Erythroblast (primary cell): ENCODE results near the gene CPLX1.

Experiments
- GATA1 ChIP-seq: IDR thresholded peaks from 2 replicates; pipeline ENCODE4 v1.6.1; 2011; ENCODE audit warnings: low read depth, mild to moderate bottlenecking, control low read depth, low read length, moderate library complexity
- POLR2A ChIP-seq: IDR thresholded peaks from 2 replicates; pipeline ENCODE4 v1.6.1; 2011; ENCODE audit warnings: mild to moderate bottlenecking, low read length

GRCh38 chr4:787561-787981 is 38.4 kb downstream of the CPLX1 start:
- no peak for TF ChIP-seq POLR2A
- TF ChIP-seq GATA1: no peak
